B cell (primary cell): Measurements from ENCODE around the gene PADI3. TPM values are rescaled to one million over a fixed set of nuclear protein-coding genes. Genes with fewer than 3 reads are reported as not detected.
A peak's percentile ranks its signal among the peaks of the same experiment; 100 is the strongest.

ENCODE experiments used
- ATAC-seq: fragments of 200-7000 bp; cut with Tn5 transposase; one replicate; pipeline ENCODE4 v1.10.0; 2021; ENCODE audit warnings: low read depth, mild to moderate bottlenecking, moderate number of reproducible peaks, moderate library complexity
- CTCF ChIA-PET: fragments of 350-600 bp; sonication (Branson Sonifier 250); formaldehyde crosslinking; loops from one replicate; lab custom pipeline; 2021; ENCODE audit warnings: antibody characterized with exemption, inconsistent platforms; lab: Charles Lee
- POLR2A ChIA-PET: fragments of 350-600 bp; sonication (Branson Sonifier 250); formaldehyde crosslinking; loops from one replicate; lab custom pipeline; 2021; ENCODE audit warnings: antibody characterized with exemption; lab: Charles Lee
- DNase-seq: peaks from one replicate; pipeline ENCODE4 v3.0.0; 2013
- H2AFZ ChIP-seq: 2 replicates; pipeline ENCODE4 v1.6.1; 2012; ENCODE audit warnings: mild to moderate bottlenecking, low read depth, low read length; ENCODE audit not compliant: insufficient read depth, poor library complexity, severe bottlenecking
- H3K27ac ChIP-seq, 2 donors: 1 replicate in 1 of 2; 2 replicates in 1 of 2; pipeline ENCODE4 v1.5.1; 2012 to 2013; ENCODE audit warnings: low read length in 2 of 2, mild to moderate bottlenecking in 2 of 2, moderate library complexity in 1 of 2
- H3K27me3 ChIP-seq, 4 experiments: fragments of 200-600 bp in 1 of 4; sonication (generic) in 1 of 4; replicated peaks in 1 of 4; 1 replicate in 2 of 4; 2 replicates in 2 of 4; pipeline versions ENCODE4 v1.6.1 to v1.7.0; 2013 to 2016; ENCODE audit warnings: low read length in 3 of 4, mild to moderate bottlenecking in 2 of 4, mixed read lengths in 1 of 4, moderate library complexity in 1 of 4; ENCODE audit not compliant: insufficient read depth in 4 of 4, control insufficient read depth in 3 of 4; ENCODE audit errors: control extremely low read depth in 1 of 4
- H3K36me3 ChIP-seq, 2 experiments: replicated peaks in 1 of 2; 1 replicate in 1 of 2; 2 replicates in 1 of 2; pipeline versions ENCODE4 v1.6.1 to v1.7.1; 2013; ENCODE audit warnings: low read length in 1 of 2; ENCODE audit not compliant: insufficient read depth in 2 of 2, control insufficient read depth in 1 of 2; ENCODE audit errors: control extremely low read depth in 1 of 2, extremely low read depth in 1 of 2
- H3K4me1 ChIP-seq, 2 donors: fragments of 200-600 bp in 1 of 2; sonication (generic) in 1 of 2; 1 replicate in 1 of 2; 2 replicates in 1 of 2; pipeline versions ENCODE4 v1.5.1 to v1.6.1; 2013 to 2017; ENCODE audit warnings: low read length in 2 of 2; ENCODE audit not compliant: control insufficient read depth in 2 of 2, insufficient read depth in 2 of 2
- H3K4me2 ChIP-seq: replicated peaks from 2 replicates; pipeline ENCODE3; 2012; ENCODE audit warnings: mild to moderate bottlenecking, low read depth, low read length; ENCODE audit not compliant: poor library complexity, severe bottlenecking
- H3K4me3 ChIP-seq, 5 experiments: fragments of 200-600 bp in 1 of 5; sonication (generic) in 1 of 5; 1 replicate in 3 of 5; 2 replicates in 2 of 5; pipeline versions ENCODE4 v1.5.1 to v1.7.0; 2011 to 2016; ENCODE audit warnings: low read length in 4 of 5, mild to moderate bottlenecking in 4 of 5, low read depth in 2 of 5, control low read depth in 1 of 5, moderate library complexity in 1 of 5; ENCODE audit not compliant: insufficient read depth in 1 of 5; ENCODE audit errors: control extremely low read depth in 1 of 5, extremely low read depth in 1 of 5
- H3K79me2 ChIP-seq: fragments of 200-600 bp; sonication (generic); one replicate; pipeline ENCODE4 v1.6.0; 2016; ENCODE audit warnings: low read length; ENCODE audit not compliant: control insufficient read depth, insufficient read depth
- H3K9ac ChIP-seq: fragments of 200-600 bp; sonication (generic); 2 replicates; pipeline ENCODE4 v1.6.1; 2017; ENCODE audit warnings: mild to moderate bottlenecking, low read length, moderate library complexity
- H3K9me3 ChIP-seq, 3 donors: one replicate each; pipeline versions ENCODE4 v1.6.1 to v1.7.1; 2013; ENCODE audit warnings: low read length in 2 of 3; ENCODE audit not compliant: control insufficient read depth in 2 of 3, insufficient read depth in 1 of 3; ENCODE audit errors: control extremely low read depth in 1 of 3
- H4K20me1 ChIP-seq: 2 replicates; pipeline ENCODE4 v1.6.0; 2012; ENCODE audit warnings: mild to moderate bottlenecking, low read length; ENCODE audit not compliant: insufficient read depth, control insufficient read depth, poor library complexity, severe bottlenecking
- H3K27ac Mint-ChIP-seq: one replicate; pipeline ENCODE4 v1.8.0; 2021; ENCODE audit warnings: mixed read lengths
- H3K27me3 Mint-ChIP-seq: one replicate; pipeline ENCODE4 v1.8.0; 2021; ENCODE audit warnings: mixed read lengths
- H3K4me1 Mint-ChIP-seq: one replicate; pipeline ENCODE4 v1.8.0; 2021; ENCODE audit warnings: mixed read lengths
- H3K4me3 Mint-ChIP-seq: one replicate; pipeline ENCODE4 v1.8.0; 2021; ENCODE audit warnings: mixed read lengths
- H3K9me3 Mint-ChIP-seq: one replicate; pipeline ENCODE4 v1.8.0; 2022; ENCODE audit warnings: mixed read lengths; ENCODE audit not compliant: insufficient read depth
- CTCF ChIP-seq: fragments of 200-600 bp; IDR thresholded peaks from one replicate; pipeline ENCODE4 v1.8.0; 2022; ENCODE audit warnings: antibody characterized with exemption, mild to moderate bottlenecking
- EZH2 ChIP-seq: IDR thresholded peaks from 2 replicates; pipeline ENCODE4 v1.6.1; 2012; ENCODE audit warnings: borderline replicate concordance, low read depth, mild to moderate bottlenecking, moderate library complexity, low read length; ENCODE audit not compliant: insufficient read depth, poor library complexity, severe bottlenecking
- WGBS: methylation state at CpG from one replicate; pipeline ENCODE4 v1.1.5; 2013; ENCODE audit warnings: missing lambda C conversion rate; ENCODE audit not compliant: insufficient coverage; 5-methylcytosine and 5-hydroxymethylcytosine counted together
- intact Hi-C: fragments of 100-400 bp; cut with micrococcal nuclease; formaldehyde crosslinking; loops from one replicate; pipeline ENCODE4 v1.10.0; 2022
- polyA plus RNA-seq: library from polyadenylated mRNA; depleted of rRNA; stranded (reverse); fragments of >200 nt; gene quantifications from 2 replicates; pipeline ENCODE4 v1.2.3, GENCODE V29; 2012
- total RNA-seq, 2 donors: library from RNA; stranded (reverse); fragments of 120-200 nt in 1 of 2; gene quantifications; 1 replicate in 1 of 2; 2 replicates in 1 of 2; pipeline versions ENCODE4 v1.2.3 to v1.2.4, GENCODE V29; 2013 to 2022

PADI3 gene
- total and polyA plus RNA-seq, 2 donors (not counting 1 experiment from before 2014, with no cell fraction given): not detected

- ATAC-seq (no peak), DNase-seq (no peak)
- TF ChIP-seq CTCF (no peak), EZH2 (no peak)
- H3K4me3 Mint-ChIP-seq: no peak overlapping the region
- peaks cover 0 to 6% (median 0%) of the 10 kb centered on the region in 4 experiments for H3K27me3 ChIP-seq
- no peak overlapping the region for H3K27ac Mint-ChIP-seq
- no peaks in the 10 kb centered on the region for H3K79me2 ChIP-seq
- CTCF ChIA-PET: no interaction called here
- H4K20me1 ChIP-seq: no peaks in the 10 kb centered on the region
- H3K4me1 Mint-ChIP-seq: no peaks in the 10 kb centered on the region
- peaks cover 36% of the 10 kb centered on the region for H3K27me3 Mint-ChIP-seq
- peaks cover 1% of the 10 kb centered on the region for H3K9me3 Mint-ChIP-seq
- peaks cover 0 to 6% (median 0%) of the 10 kb centered on the region in 3 donors for H3K9me3 ChIP-seq
- no peak overlapping the region for H2AFZ ChIP-seq
- H3K9ac ChIP-seq: no peak overlapping the region
- H3K27ac ChIP-seq: no peak overlapping the region
- H3K4me3 ChIP-seq: no peak overlapping the region
- POLR2A ChIA-PET: no interaction called here
- 85% methylated on average over 5 of the region's 6 CpGs for WGBS
- intact Hi-C loops: no loop called here
- no peaks in the 10 kb centered on the region for H3K4me1 ChIP-seq
- no peak overlapping the region for H3K4me2 ChIP-seq
- no peaks in the 10 kb centered on the region for H3K36me3 ChIP-seq
These were observed 58.4 kb downstream of the PADI3 start for GRCh38 chr1:17307329-17307728.

GRCh38 chr1:17307946-17308345, 59.0 kb downstream of the PADI3 start, which contains the start of gene PADI4:
PADI4 (plus strand) TSS chr1:17308197; CDS start chr1:17308223, 26 bp downstream.
- CTCF ChIA-PET: no interaction called here
- POLR2A ChIA-PET: no interaction called here

More at GRCh38 chr1:17307946-17308345, 59.0 kb downstream of the PADI3 start, which contains the start of gene PADI4:
- Mint-ChIP-seq H3K27me3 (peaks cover 40% of the 10 kb centered on the region), H3K9me3 (no peaks in the 10 kb centered on the region), H3K4me1 (no peaks in the 10 kb centered on the region), H3K4me3 (no peak within 1 kb of the TSS), H3K27ac (no peak within 1 kb of the TSS)
- Histone ChIP-seq H4K20me1 (no peaks in the 10 kb centered on the region), H3K79me2 (no peaks in the 10 kb centered on the region), H2AFZ (no peak within 1 kb of the TSS), H3K27me3 (peaks cover 0 to 6% (median 0%) of the 10 kb centered on the region in 4 experiments), H3K27ac (no peak within 1 kb of the TSS), H3K4me1 (no peaks in the 10 kb centered on the region), H3K9ac (no peak within 1 kb of the TSS), H3K4me3 (peak within 1 kb of the TSS in 1 of 5 experiments; percentile 39), H3K9me3 (peaks cover 0 to 2% (median 0%) of the 10 kb centered on the region in 3 donors), H3K4me2 (no peak within 1 kb of the TSS), H3K36me3 (no peaks in the 10 kb centered on the region)
- intact Hi-C loops: no loop called here
- WGBS: 29% methylated on average over 7 of the region's 8 CpGs
- ATAC-seq: no peak
- no peak for DNase-seq
- TF ChIP-seq CTCF (no peak), EZH2 (no peak)
